Esophagus muscularis mucosa (tissue), 2 donors: ENCODE results near the gene GSTO1.

Experiments
- POLR2A ChIP-seq: fragments of 450-650 bp; IDR thresholded peaks from one replicate; pipeline ENCODE4 v1.6.1; 2017; ENCODE audit warnings: antibody characterized with exemption, moderate library complexity, mild to moderate bottlenecking, low read depth
- POLR2AphosphoS5 ChIP-seq, 2 donors: sonication (generic); formaldehyde crosslinking; IDR thresholded peaks; one replicate each; pipeline ENCODE4 v1.6.1; 2017; ENCODE audit warnings: antibody characterized with exemption in 2 of 2

DNA sequence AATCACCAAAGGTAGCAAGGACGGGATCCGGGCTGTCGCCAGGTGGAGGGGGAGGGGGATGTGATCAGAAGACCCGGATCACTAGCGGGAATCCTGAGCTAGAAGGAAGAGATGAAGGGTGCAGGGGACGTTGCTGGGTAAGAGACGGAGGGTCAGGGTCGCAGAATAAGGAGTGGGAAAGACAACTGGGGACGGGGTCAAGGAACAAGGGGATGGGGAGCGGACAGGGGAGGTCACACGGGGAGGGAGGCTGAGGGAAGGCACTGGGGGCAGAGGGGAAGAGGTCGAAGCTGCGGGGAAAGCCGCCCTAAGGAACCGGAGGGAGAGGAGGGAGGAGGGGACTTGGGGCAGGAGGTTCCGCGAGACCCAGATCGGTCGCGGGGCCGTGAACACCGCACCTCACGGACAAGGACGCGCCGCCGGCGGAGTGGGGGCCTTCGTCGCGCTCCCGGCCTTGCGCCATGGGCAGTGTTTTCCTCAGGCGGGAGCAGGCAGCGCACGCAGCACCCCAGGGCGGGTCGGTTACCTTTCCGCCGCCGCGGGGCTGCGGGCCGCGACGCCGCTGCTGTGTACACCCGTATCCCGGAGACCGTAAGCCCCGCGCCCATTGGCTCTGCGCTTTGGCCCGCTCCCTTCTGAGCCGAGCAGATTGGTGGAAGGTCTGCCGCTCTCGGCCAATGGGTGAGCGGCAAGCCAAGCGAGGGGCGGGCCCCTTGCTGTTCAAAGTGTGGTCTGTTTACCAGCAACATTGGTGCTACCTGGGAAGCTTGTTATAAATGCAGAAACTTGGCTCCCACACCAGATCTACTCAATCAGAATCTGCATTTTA, 22.7 kb upstream of the GSTO1 start, which contains the start of gene CFAP43:
- TF ChIP-seq POLR2A (no peak), POLR2AphosphoS5 (IDR thresholded peaks at IDR 0.05) (peak; percentile 67 to 82)
